Measurements from ENCODE around the gene SERPIND1.

GRCh38 chr22:20819471-20819870, 45.6 kb downstream of the SERPIND1 start:
- TF ChIP-seq, protein P1, sequence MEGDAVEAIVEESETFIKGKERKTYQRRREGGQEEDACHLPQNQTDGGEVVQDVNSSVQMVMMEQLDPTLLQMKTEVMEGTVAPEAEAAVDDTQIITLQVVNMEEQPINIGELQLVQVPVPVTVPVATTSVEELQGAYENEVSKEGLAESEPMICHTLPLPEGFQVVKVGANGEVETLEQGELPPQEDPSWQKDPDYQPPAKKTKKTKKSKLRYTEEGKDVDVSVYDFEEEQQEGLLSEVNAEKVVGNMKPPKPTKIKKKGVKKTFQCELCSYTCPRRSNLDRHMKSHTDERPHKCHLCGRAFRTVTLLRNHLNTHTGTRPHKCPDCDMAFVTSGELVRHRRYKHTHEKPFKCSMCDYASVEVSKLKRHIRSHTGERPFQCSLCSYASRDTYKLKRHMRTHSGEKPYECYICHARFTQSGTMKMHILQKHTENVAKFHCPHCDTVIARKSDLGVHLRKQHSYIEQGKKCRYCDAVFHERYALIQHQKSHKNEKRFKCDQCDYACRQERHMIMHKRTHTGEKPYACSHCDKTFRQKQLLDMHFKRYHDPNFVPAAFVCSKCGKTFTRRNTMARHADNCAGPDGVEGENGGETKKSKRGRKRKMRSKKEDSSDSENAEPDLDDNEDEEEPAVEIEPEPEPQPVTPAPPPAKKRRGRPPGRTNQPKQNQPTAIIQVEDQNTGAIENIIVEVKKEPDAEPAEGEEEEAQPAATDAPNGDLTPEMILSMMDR (IDR thresholded peaks at IDR 0.05): no peak
- no peak for TF ChIP-seq POLR2A (IDR thresholded peaks at IDR 0.05)

Measured in heart left ventricle (tissue), 13 donors.